HepG2 (cell line): ENCODE data around the gene CREB3. TPM values are rescaled to one million over a fixed set of nuclear protein-coding genes. Genes with fewer than 3 reads are reported as not detected.

Source experiments
- AHR ChIP-seq: IDR thresholded peaks from 2 replicates; pipeline ENCODE4 v1.6.1; 2018; ENCODE audit warnings: missing genetic modification reagents, missing compliant biosample characterization
- CBX2 ChIP-seq, 2 experiments: fragments of 200-600 bp in 1 of 2; sonication (generic); formaldehyde crosslinking in 1 of 2; IDR thresholded peaks; 2 replicates each; pipeline versions ENCODE4 v1.7.0 to v1.8.1; 2018 to 2022; ENCODE audit warnings: low read depth in 2 of 2, low read length in 1 of 2, mild to moderate bottlenecking in 1 of 2, missing genetic modification reagents in 1 of 2
- CCDC6 ChIP-seq: sonication (generic); formaldehyde crosslinking; IDR thresholded peaks from 2 replicates; pipeline ENCODE4 v1.8.1; 2022; ENCODE audit warnings: mild to moderate bottlenecking, missing genetic modification reagents, moderate library complexity
- GLI4 ChIP-seq: sonication (generic); formaldehyde crosslinking; IDR thresholded peaks from 2 replicates; pipeline ENCODE4 v1.5.1; 2020; ENCODE audit warnings: missing genetic modification reagents, mild to moderate bottlenecking, moderate library complexity, borderline replicate concordance
- IKZF4 ChIP-seq: sonication (generic); formaldehyde crosslinking; IDR thresholded peaks from 2 replicates; pipeline ENCODE4 v1.5.1; 2020; ENCODE audit warnings: borderline replicate concordance, mild to moderate bottlenecking, low read depth, missing genetic modification reagents; ENCODE audit errors: not compliant biosample characterization
- MED8 ChIP-seq: sonication (generic); formaldehyde crosslinking; IDR thresholded peaks from 2 replicates; pipeline ENCODE4 v1.8.1; 2023; ENCODE audit warnings: mild to moderate bottlenecking, missing genetic modification reagents; ENCODE audit not compliant: insufficient replicate concordance
- MZF1 ChIP-seq: sonication (generic); formaldehyde crosslinking; IDR thresholded peaks from 2 replicates; pipeline ENCODE4 v1.8.1; 2023; ENCODE audit warnings: mild to moderate bottlenecking, missing genetic modification reagents, borderline replicate concordance
- PLRG1 ChIP-seq: fragments of 450-650 bp; conservative IDR thresholded peaks from 2 replicates; pipeline ENCODE4 v1.6.1; 2016
- RBFOX2 ChIP-seq: fragments of 200-400 bp; formaldehyde crosslinking; IDR thresholded peaks from 2 replicates; pipeline ENCODE4 v1.6.1; 2017; ENCODE audit warnings: low read depth, mild to moderate bottlenecking, low read length
- REXO4 ChIP-seq: sonication (generic); formaldehyde crosslinking; IDR thresholded peaks from 2 replicates; pipeline ENCODE4 v1.8.0; 2022; ENCODE audit warnings: missing genetic modification reagents, mild to moderate bottlenecking, borderline replicate concordance
- SALL1 ChIP-seq: sonication (generic); formaldehyde crosslinking; IDR thresholded peaks from 2 replicates; pipeline ENCODE4 v1.8.0; 2022; ENCODE audit warnings: mild to moderate bottlenecking, missing genetic modification reagents
- SIN3A ChIP-seq: IDR thresholded peaks from 2 replicates; pipeline ENCODE4 v1.6.1; 2011; ENCODE audit warnings: low read depth, mild to moderate bottlenecking, control low read depth, low read length, borderline replicate concordance
- U2AF2 ChIP-seq: fragments of 200-400 bp; formaldehyde crosslinking; IDR thresholded peaks from 2 replicates; pipeline ENCODE4 v1.6.1; 2017; ENCODE audit warnings: low read depth, mild to moderate bottlenecking, low read length
- ZNF235 ChIP-seq: sonication (generic); formaldehyde crosslinking; IDR thresholded peaks from 2 replicates; pipeline ENCODE4 v1.8.1; 2023; ENCODE audit warnings: mild to moderate bottlenecking, missing genetic modification reagents, borderline replicate concordance
- ZNF33B ChIP-seq: sonication (generic); formaldehyde crosslinking; IDR thresholded peaks from 2 replicates; pipeline ENCODE4 v1.5.1; 2020; ENCODE audit warnings: mild to moderate bottlenecking, missing genetic modification reagents
- ZNF367 ChIP-seq: sonication (generic); formaldehyde crosslinking; IDR thresholded peaks from 2 replicates; pipeline ENCODE4 v1.4.0; 2020; ENCODE audit warnings: missing genetic modification reagents, borderline replicate concordance
- ZNF644 ChIP-seq: IDR thresholded peaks from 2 replicates; pipeline ENCODE4 v1.6.1; 2016; ENCODE audit warnings: low read depth
- ZNF816 ChIP-seq: sonication (generic); formaldehyde crosslinking; IDR thresholded peaks from 2 replicates; pipeline ENCODE4 v1.8.0; 2022; ENCODE audit warnings: missing genetic modification reagents, mild to moderate bottlenecking, borderline replicate concordance
- ZSCAN31 ChIP-seq: sonication (generic); formaldehyde crosslinking; IDR thresholded peaks from 2 replicates; pipeline ENCODE4 v1.5.0; 2020; ENCODE audit warnings: low read depth, mild to moderate bottlenecking, missing genetic modification reagents
- polyA plus RNA-seq, 8 experiments: library from polyadenylated mRNA; depleted of rRNA in 3 of 8; stranded (reverse) in 7 of 8; unstranded in 1 of 8; fragments of >200 nt; fragmentation: Illumina TruSeq in 4 of 8; extraction: Trizol in 4 of 8; gene quantifications; 2 replicates each; pipeline versions ENCODE4 v1.2.1 to v1.2.3, GENCODE V29; 2011 to 2016; ENCODE audit warnings: low read depth in 4 of 8, missing spikeins in 1 of 8, mixed read lengths in 1 of 8; ENCODE audit not compliant: insufficient read depth in 1 of 8
- total RNA-seq, 5 experiments: library from RNA; depleted of rRNA; stranded (reverse); fragments of >200 nt; fragmentation: Illumina TruSeq; extraction: Trizol; gene quantifications; 2 replicates each; pipeline ENCODE4 v1.2.3, GENCODE V29; 2016; ENCODE audit warnings: low read depth in 1 of 5
- TF ChIP-seq, protein P1 (sequence below): sonication (generic); formaldehyde crosslinking; IDR thresholded peaks from 2 replicates; pipeline ENCODE4 v1.4.0; 2020; ENCODE audit warnings: missing genetic modification reagents
- TF ChIP-seq, protein P2 (sequence below): sonication (generic); formaldehyde crosslinking; IDR thresholded peaks from 2 replicates; pipeline ENCODE4; 2020; ENCODE audit warnings: missing genetic modification reagents, mild to moderate bottlenecking, borderline replicate concordance

The CREB3 gene
- total and polyA plus RNA-seq, 2 of the 13 experiments (the other 11 are each of a cell fraction or from before 2014, with no cell fraction given), result 11.1 to 34.2 TPM

DNA sequence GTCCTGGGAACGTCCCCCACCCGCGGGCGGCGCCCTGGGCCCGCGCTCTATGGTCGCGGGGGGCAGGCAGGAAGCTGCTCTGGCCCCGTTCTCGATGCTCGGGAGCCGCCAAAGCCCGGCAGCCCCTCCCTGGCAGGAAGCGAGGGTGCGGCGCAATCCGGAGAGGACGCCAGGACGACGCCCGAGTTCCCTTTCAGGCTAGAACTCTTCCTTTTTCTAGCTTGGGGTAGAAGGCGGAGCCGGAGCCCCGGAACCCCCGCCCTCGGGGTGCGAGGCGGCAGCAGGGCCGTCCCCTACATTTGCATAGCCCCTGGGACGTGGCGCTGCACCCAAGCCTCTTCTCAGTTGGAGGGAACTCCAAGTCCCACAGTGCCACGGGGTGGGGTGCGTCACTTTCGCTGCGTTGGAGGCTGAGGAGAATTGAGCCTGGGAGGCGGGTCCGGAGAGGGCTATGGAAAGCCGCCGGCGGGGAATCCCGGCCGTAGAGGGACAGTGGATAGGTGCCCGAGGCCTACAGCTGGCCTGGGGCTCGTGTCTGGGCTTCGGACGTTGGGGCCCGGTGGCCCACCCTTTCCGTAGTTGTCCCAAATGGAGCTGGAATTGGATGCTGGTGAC is at the start of gene CREB3, which contains the start of gene TLN1 (continued):
- TF ChIP-seq, protein P1, sequence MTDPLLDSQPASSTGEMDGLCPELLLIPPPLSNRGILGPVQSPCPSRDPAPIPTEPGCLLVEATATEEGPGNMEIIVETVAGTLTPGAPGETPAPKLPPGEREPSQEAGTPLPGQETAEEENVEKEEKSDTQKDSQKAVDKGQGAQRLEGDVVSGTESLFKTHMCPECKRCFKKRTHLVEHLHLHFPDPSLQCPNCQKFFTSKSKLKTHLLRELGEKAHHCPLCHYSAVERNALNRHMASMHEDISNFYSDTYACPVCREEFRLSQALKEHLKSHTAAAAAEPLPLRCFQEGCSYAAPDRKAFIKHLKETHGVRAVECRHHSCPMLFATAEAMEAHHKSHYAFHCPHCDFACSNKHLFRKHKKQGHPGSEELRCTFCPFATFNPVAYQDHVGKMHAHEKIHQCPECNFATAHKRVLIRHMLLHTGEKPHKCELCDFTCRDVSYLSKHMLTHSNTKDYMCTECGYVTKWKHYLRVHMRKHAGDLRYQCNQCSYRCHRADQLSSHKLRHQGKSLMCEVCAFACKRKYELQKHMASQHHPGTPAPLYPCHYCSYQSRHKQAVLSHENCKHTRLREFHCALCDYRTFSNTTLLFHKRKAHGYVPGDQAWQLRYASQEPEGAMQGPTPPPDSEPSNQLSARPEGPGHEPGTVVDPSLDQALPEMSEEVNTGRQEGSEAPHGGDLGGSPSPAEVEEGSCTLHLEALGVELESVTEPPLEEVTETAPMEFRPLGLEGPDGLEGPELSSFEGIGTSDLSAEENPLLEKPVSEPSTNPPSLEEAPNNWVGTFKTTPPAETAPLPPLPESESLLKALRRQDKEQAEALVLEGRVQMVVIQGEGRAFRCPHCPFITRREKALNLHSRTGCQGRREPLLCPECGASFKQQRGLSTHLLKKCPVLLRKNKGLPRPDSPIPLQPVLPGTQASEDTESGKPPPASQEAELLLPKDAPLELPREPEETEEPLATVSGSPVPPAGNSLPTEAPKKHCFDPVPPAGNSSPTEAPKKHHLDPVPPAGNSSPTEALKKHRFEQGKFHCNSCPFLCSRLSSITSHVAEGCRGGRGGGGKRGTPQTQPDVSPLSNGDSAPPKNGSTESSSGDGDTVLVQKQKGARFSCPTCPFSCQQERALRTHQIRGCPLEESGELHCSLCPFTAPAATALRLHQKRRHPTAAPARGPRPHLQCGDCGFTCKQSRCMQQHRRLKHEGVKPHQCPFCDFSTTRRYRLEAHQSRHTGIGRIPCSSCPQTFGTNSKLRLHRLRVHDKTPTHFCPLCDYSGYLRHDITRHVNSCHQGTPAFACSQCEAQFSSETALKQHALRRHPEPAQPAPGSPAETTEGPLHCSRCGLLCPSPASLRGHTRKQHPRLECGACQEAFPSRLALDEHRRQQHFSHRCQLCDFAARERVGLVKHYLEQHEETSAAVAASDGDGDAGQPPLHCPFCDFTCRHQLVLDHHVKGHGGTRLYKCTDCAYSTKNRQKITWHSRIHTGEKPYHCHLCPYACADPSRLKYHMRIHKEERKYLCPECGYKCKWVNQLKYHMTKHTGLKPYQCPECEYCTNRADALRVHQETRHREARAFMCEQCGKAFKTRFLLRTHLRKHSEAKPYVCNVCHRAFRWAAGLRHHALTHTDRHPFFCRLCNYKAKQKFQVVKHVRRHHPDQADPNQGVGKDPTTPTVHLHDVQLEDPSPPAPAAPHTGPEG (CRISPR knock-in tag), result 0 out of 2 replicates have a peak, but pooled peaks have one; percentile 20
- 0 out of 2 replicates have a peak, but pooled peaks have one; percentile 26 for TF ChIP-seq ZNF33B (CRISPR knock-in tag)
- TF ChIP-seq ZNF367, result no peak; the same call in 1 of the 2 replicates
- peak; percentile 52 for TF ChIP-seq CCDC6
- no peak for TF ChIP-seq MED8
- no peak; the same call in 1 of the 2 replicates for TF ChIP-seq GLI4 (CRISPR knock-in tag)
- no peak for TF ChIP-seq CBX2 (IDR thresholded peaks at IDR 0.05; ENCODE audit: low read depth, low read length)
- no peak for TF ChIP-seq CBX2 (CRISPR knock-in tag; IDR thresholded peaks at IDR 0.05; ENCODE audit: low read depth)
- TF ChIP-seq ZSCAN31 (CRISPR knock-in tag), result peak; percentile 84
- no peak for TF ChIP-seq ZNF235 (CRISPR knock-in tag)
- peak; percentile 12; the same call in 1 of the 2 replicates for TF ChIP-seq SIN3A
- TF ChIP-seq PLRG1, result no peak
- TF ChIP-seq REXO4 (CRISPR knock-in tag), result no peak
- no peak for TF ChIP-seq U2AF2
- TF ChIP-seq RBFOX2, result peak; percentile 92
- no peak; the same call in 1 of the 2 replicates for TF ChIP-seq ZNF816 (CRISPR knock-in tag)
- TF ChIP-seq SALL1, result peak; percentile 83
- TF ChIP-seq, protein P2, sequence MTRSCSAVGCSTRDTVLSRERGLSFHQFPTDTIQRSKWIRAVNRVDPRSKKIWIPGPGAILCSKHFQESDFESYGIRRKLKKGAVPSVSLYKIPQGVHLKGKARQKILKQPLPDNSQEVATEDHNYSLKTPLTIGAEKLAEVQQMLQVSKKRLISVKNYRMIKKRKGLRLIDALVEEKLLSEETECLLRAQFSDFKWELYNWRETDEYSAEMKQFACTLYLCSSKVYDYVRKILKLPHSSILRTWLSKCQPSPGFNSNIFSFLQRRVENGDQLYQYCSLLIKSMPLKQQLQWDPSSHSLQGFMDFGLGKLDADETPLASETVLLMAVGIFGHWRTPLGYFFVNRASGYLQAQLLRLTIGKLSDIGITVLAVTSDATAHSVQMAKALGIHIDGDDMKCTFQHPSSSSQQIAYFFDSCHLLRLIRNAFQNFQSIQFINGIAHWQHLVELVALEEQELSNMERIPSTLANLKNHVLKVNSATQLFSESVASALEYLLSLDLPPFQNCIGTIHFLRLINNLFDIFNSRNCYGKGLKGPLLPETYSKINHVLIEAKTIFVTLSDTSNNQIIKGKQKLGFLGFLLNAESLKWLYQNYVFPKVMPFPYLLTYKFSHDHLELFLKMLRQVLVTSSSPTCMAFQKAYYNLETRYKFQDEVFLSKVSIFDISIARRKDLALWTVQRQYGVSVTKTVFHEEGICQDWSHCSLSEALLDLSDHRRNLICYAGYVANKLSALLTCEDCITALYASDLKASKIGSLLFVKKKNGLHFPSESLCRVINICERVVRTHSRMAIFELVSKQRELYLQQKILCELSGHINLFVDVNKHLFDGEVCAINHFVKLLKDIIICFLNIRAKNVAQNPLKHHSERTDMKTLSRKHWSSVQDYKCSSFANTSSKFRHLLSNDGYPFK, result peak; percentile 58; the same call in 1 of the 2 replicates
- no peak for TF ChIP-seq MZF1 (CRISPR knock-in tag)
- TF ChIP-seq ZNF644 (CRISPR knock-in tag), result no peak
- no peak for TF ChIP-seq IKZF4
- no peak for TF ChIP-seq AHR (CRISPR knock-in tag)
